Peyer's patch (tissue), 4 donors: Measurements from ENCODE around the gene HHAT. TPM values are rescaled to one million over a fixed set of nuclear protein-coding genes. Genes with fewer than 3 reads are reported as not detected.

Experiments used
- DNase-seq, 3 donors: peaks; one replicate each; pipeline ENCODE4 v3.0.0-alpha.2; 2017 to 2019
- H3K27ac ChIP-seq, 4 donors: fragments of 200-600 bp; sonication (generic); one replicate each; pipeline ENCODE4 v1.5.1; 2016 to 2019
- H3K27me3 ChIP-seq, 2 donors: fragments of 200-600 bp; sonication (generic); one replicate each; pipeline ENCODE4 v1.5.1; 2019
- H3K36me3 ChIP-seq, 3 donors: fragments of 200-600 bp; sonication (generic); one replicate each; pipeline ENCODE4 v1.5.1; 2016 to 2019
- H3K4me1 ChIP-seq, 4 donors: fragments of 200-600 bp; sonication (generic); one replicate each; pipeline ENCODE4 v1.5.1; 2016 to 2019
- H3K4me3 ChIP-seq, 4 donors: fragments of 200-600 bp; sonication (generic); 1 replicate in 3 of 4; 2 replicates in 1 of 4; pipeline ENCODE4 v1.5.1; 2016 to 2019; ENCODE audit warnings: mild to moderate bottlenecking in 1 of 4
- H3K9me3 ChIP-seq, 4 donors: fragments of 200-600 bp; sonication (generic); one replicate each; pipeline ENCODE4 v1.5.1; 2016 to 2019; ENCODE audit warnings: mild to moderate bottlenecking in 1 of 4
- CTCF ChIP-seq, 6 experiments: fragments of 450-650 bp in 4 of 6; fragments of 200-600 bp in 2 of 6; sonication (generic) in 1 of 6; IDR thresholded peaks; one replicate each; pipeline ENCODE4 v1.5.1; 2017 to 2019; ENCODE audit warnings: antibody characterized with exemption in 6 of 6, mild to moderate bottlenecking in 3 of 6, moderate library complexity in 1 of 6
- POLR2A ChIP-seq, 2 donors: fragments of 450-650 bp; IDR thresholded peaks; one replicate each; pipeline ENCODE4 v1.5.1; 2017; ENCODE audit warnings: antibody characterized with exemption in 2 of 2, mild to moderate bottlenecking in 2 of 2, moderate library complexity in 2 of 2
- total RNA-seq, 4 donors: library from RNA; depleted of rRNA; stranded (reverse); fragments of >200 nt; gene quantifications; one replicate each; pipeline ENCODE4 v1.1.0, GENCODE V29; 2016

Gene HHAT
- total RNA-seq, 4 donors from 2014 or later, result 2.3 to 16.9 (median 7.3) TPM

GRCh38 chr1:210298296-210298695 lies 30.4 kb upstream of the HHAT start:
- DNase-seq, result no peak
- H3K9me3 ChIP-seq, result no peaks in the 10 kb centered on the region

GRCh38 chr1:210298936-210299335 lies 29.8 kb upstream of the HHAT start:
- Histone ChIP-seq H3K27ac (no peak overlapping the region), H3K36me3 (no peaks in the 10 kb centered on the region), H3K4me3 (no peak overlapping the region), H3K9me3 (no peaks in the 10 kb centered on the region), H3K27me3 (no peaks in the 10 kb centered on the region), H3K4me1 (peaks cover 0 to 9% (median 0%) of the 10 kb centered on the region in 4 donors)
- no peak for DNase-seq
- no peak for TF ChIP-seq POLR2A (IDR thresholded peaks at IDR 0.05)
- TF ChIP-seq CTCF (IDR thresholded peaks at IDR 0.05), result no peak

More at GRCh38 chr1:210298296-210298695, 30.4 kb upstream of the HHAT start:
- H3K4me1 ChIP-seq, result peaks cover 0 to 13% (median 0%) of the 10 kb centered on the region in 4 donors
- no peaks in the 10 kb centered on the region for H3K36me3 ChIP-seq
- no peak overlapping the region for H3K4me3 ChIP-seq
- TF ChIP-seq CTCF (IDR thresholded peaks at IDR 0.05) (no peak), POLR2A (IDR thresholded peaks at IDR 0.05) (no peak)
- H3K27me3 ChIP-seq, result no peaks in the 10 kb centered on the region
- H3K27ac ChIP-seq, result no peak overlapping the region

- H3K27ac ChIP-seq, result no peak overlapping the region
- no peak for TF ChIP-seq CTCF (IDR thresholded peaks at IDR 0.05)
- no peak for TF ChIP-seq POLR2A (IDR thresholded peaks at IDR 0.05)
- no peaks in the 10 kb centered on the region for H3K27me3 ChIP-seq
- H3K9me3 ChIP-seq, result no peaks in the 10 kb centered on the region
- no peaks in the 10 kb centered on the region for H3K36me3 ChIP-seq
- no peak for DNase-seq
- no peak overlapping the region for H3K4me3 ChIP-seq
- peaks cover 0 to 9% (median 0%) of the 10 kb centered on the region in 4 donors for H3K4me1 ChIP-seq
Observed at GRCh38 chr1:210299501-210299900, 29.2 kb upstream of the HHAT start.

GRCh38 chr1:210300923-210301614 lies 27.6 kb upstream of the HHAT start:
- Histone ChIP-seq H3K27me3 (no peaks in the 10 kb centered on the region), H3K4me3 (no peak overlapping the region), H3K4me1 (no peaks in the 10 kb centered on the region), H3K36me3 (no peaks in the 10 kb centered on the region), H3K9me3 (no peaks in the 10 kb centered on the region), H3K27ac (no peak overlapping the region)
- TF ChIP-seq POLR2A (IDR thresholded peaks at IDR 0.05) (no peak), CTCF (IDR thresholded peaks at IDR 0.05) (no peak)
- no peak for DNase-seq

GRCh38 chr1:210301615-210302000 lies 27.1 kb upstream of the HHAT start:
- Histone ChIP-seq H3K27ac (no peak overlapping the region), H3K9me3 (no peaks in the 10 kb centered on the region), H3K27me3 (no peaks in the 10 kb centered on the region), H3K4me3 (no peak overlapping the region), H3K36me3 (no peaks in the 10 kb centered on the region), H3K4me1 (no peaks in the 10 kb centered on the region)
- no peak for TF ChIP-seq POLR2A (IDR thresholded peaks at IDR 0.05)
- TF ChIP-seq CTCF (IDR thresholded peaks at IDR 0.05), result no peak
- no peak for DNase-seq
